ENCODE results near the gene OARD1. TPM values are rescaled to one million over a fixed set of nuclear protein-coding genes. Genes with fewer than 3 reads are reported as not detected.

OARD1 gene
- total RNA-seq, 1 experiment from 2014 or later = 33.7 TPM

DNA sequence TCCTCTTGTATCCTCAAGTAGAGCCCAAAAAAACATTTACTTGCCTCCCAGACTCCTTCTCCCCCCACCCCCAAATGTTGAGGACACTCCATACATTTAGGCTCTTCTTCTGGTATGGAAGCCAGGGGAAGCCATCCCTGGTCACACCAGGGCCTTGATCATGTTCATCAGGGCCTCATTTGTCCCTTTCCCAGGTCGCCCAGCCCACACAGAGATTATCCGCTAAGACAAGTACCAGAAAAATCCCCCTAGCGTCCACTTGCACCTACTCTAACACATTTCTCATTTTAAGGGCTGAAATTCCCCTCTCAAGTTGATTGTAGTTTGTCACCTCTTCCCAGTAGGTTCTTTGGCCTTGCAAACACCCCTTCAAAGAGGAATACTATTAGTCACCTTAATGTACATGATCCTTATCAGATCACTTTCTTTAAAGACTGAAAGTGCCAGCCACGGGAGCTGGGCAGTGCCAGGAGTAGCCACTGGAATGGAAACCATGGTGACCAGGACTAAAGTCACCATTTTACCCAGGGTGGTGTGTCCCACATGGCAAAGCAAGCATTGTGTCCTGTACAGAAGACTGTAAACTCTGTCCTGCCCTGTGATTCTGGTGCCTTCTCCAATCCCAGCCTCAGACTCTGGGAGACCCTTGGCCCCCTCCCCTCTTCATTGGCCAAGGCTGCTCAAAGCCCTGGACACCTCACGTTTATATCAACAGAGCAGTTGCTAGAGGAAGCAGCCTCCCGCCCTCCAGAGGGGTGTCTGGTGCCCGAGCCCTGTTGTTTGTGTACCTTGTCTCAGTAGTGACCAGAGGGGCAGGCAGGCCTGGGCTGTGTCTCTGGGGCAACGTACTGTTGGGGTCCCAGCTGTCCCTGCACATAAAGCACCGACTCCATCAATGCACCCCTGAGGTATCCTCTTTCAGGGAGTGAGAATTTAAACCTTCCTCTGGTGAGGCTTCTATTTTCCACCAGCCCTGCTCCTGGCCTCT lies 24.1 kb downstream of the OARD1 start:
- H3K4me3 Mint-ChIP-seq = no peak overlapping the region
- no peaks in the 10 kb centered on the region for H3K9me3 Mint-ChIP-seq
- DNase-seq (ENCODE audit: low spot score) (no peak), ATAC-seq (no peak)
- no peaks in the 10 kb centered on the region for H3K36me3 Mint-ChIP-seq
- peaks cover 20% of the 10 kb centered on the region for H3K4me1 Mint-ChIP-seq
- no peaks in the 10 kb centered on the region for H3K27me3 Mint-ChIP-seq (ENCODE audit: low read depth)
- no peak overlapping the region for H3K27ac Mint-ChIP-seq
- ChIA-PET POLR2A (no interaction called here), CTCF (interaction anchor here (1.1 to 3.0 kb wide), 3 partner anchors 9 to 152 kb away, joined by 3 to 26 read pairs (median 8); partner anchors contain the start of gene UNC5CL)
- TF ChIP-seq, protein P1, sequence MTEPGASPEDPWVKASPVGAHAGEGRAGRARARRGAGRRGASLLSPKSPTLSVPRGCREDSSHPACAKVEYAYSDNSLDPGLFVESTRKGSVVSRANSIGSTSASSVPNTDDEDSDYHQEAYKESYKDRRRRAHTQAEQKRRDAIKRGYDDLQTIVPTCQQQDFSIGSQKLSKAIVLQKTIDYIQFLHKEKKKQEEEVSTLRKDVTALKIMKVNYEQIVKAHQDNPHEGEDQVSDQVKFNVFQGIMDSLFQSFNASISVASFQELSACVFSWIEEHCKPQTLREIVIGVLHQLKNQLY (CRISPR knock-in tag; IDR thresholded peaks at IDR 0.05) = no peak
- TF ChIP-seq E2F4 (CRISPR knock-in tag; IDR thresholded peaks at IDR 0.05; ENCODE audit: borderline replicate concordance, low read depth) (no peak), HMGA2 (CRISPR knock-in tag; IDR thresholded peaks at IDR 0.05) (no peak), GTF2I (CRISPR knock-in tag; conservative IDR thresholded peaks at IDR 0.05) (no peak), KAT7 (CRISPR knock-in tag; IDR thresholded peaks at IDR 0.05; ENCODE audit: borderline replicate concordance) (no peak), ZNF232 (CRISPR knock-in tag; IDR thresholded peaks at IDR 0.05) (no peak), FOXP4 (CRISPR knock-in tag; IDR thresholded peaks at IDR 0.05) (no peak), ZNF138 (CRISPR knock-in tag; conservative IDR thresholded peaks at IDR 0.05) (no peak), GRHL2 (CRISPR knock-in tag; IDR thresholded peaks at IDR 0.05; ENCODE audit: insufficient replicate concordance, severe bottlenecking) (no peak), IRF2 (CRISPR knock-in tag; IDR thresholded peaks at IDR 0.05; ENCODE audit: borderline replicate concordance, low read depth) (no peak), TP53 (CRISPR knock-in tag; IDR thresholded peaks at IDR 0.05) (no peak), ZNF281 (CRISPR knock-in tag; IDR thresholded peaks at IDR 0.05) (no peak), MAX (CRISPR knock-in tag; IDR thresholded peaks at IDR 0.05) (no peak), NR2C2 (CRISPR knock-in tag; IDR thresholded peaks at IDR 0.05) (no peak)
- TF ChIP-seq, protein P2, sequence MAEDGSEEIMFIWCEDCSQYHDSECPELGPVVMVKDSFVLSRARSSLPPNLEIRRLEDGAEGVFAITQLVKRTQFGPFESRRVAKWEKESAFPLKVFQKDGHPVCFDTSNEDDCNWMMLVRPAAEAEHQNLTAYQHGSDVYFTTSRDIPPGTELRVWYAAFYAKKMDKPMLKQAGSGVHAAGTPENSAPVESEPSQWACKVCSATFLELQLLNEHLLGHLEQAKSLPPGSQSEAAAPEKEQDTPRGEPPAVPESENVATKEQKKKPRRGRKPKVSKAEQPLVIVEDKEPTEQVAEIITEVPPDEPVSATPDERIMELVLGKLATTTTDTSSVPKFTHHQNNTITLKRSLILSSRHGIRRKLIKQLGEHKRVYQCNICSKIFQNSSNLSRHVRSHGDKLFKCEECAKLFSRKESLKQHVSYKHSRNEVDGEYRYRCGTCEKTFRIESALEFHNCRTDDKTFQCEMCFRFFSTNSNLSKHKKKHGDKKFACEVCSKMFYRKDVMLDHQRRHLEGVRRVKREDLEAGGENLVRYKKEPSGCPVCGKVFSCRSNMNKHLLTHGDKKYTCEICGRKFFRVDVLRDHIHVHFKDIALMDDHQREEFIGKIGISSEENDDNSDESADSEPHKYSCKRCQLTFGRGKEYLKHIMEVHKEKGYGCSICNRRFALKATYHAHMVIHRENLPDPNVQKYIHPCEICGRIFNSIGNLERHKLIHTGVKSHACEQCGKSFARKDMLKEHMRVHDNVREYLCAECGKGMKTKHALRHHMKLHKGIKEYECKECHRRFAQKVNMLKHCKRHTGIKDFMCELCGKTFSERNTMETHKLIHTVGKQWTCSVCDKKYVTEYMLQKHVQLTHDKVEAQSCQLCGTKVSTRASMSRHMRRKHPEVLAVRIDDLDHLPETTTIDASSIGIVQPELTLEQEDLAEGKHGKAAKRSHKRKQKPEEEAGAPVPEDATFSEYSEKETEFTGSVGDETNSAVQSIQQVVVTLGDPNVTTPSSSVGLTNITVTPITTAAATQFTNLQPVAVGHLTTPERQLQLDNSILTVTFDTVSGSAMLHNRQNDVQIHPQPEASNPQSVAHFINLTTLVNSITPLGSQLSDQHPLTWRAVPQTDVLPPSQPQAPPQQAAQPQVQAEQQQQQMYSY (CRISPR knock-in tag; IDR thresholded peaks at IDR 0.05) = no peak
- TF ChIP-seq, protein P3, sequence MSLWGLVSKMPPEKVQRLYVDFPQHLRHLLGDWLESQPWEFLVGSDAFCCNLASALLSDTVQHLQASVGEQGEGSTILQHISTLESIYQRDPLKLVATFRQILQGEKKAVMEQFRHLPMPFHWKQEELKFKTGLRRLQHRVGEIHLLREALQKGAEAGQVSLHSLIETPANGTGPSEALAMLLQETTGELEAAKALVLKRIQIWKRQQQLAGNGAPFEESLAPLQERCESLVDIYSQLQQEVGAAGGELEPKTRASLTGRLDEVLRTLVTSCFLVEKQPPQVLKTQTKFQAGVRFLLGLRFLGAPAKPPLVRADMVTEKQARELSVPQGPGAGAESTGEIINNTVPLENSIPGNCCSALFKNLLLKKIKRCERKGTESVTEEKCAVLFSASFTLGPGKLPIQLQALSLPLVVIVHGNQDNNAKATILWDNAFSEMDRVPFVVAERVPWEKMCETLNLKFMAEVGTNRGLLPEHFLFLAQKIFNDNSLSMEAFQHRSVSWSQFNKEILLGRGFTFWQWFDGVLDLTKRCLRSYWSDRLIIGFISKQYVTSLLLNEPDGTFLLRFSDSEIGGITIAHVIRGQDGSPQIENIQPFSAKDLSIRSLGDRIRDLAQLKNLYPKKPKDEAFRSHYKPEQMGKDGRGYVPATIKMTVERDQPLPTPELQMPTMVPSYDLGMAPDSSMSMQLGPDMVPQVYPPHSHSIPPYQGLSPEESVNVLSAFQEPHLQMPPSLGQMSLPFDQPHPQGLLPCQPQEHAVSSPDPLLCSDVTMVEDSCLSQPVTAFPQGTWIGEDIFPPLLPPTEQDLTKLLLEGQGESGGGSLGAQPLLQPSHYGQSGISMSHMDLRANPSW (CRISPR knock-in tag; conservative IDR thresholded peaks at IDR 0.05; ENCODE audit: low read depth) = no peak
- TF ChIP-seq, protein P4, sequence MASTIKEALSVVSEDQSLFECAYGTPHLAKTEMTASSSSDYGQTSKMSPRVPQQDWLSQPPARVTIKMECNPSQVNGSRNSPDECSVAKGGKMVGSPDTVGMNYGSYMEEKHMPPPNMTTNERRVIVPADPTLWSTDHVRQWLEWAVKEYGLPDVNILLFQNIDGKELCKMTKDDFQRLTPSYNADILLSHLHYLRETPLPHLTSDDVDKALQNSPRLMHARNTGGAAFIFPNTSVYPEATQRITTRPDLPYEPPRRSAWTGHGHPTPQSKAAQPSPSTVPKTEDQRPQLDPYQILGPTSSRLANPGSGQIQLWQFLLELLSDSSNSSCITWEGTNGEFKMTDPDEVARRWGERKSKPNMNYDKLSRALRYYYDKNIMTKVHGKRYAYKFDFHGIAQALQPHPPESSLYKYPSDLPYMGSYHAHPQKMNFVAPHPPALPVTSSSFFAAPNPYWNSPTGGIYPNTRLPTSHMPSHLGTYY (CRISPR knock-in tag; IDR thresholded peaks at IDR 0.05) = no peak
- TF ChIP-seq, protein P5, sequence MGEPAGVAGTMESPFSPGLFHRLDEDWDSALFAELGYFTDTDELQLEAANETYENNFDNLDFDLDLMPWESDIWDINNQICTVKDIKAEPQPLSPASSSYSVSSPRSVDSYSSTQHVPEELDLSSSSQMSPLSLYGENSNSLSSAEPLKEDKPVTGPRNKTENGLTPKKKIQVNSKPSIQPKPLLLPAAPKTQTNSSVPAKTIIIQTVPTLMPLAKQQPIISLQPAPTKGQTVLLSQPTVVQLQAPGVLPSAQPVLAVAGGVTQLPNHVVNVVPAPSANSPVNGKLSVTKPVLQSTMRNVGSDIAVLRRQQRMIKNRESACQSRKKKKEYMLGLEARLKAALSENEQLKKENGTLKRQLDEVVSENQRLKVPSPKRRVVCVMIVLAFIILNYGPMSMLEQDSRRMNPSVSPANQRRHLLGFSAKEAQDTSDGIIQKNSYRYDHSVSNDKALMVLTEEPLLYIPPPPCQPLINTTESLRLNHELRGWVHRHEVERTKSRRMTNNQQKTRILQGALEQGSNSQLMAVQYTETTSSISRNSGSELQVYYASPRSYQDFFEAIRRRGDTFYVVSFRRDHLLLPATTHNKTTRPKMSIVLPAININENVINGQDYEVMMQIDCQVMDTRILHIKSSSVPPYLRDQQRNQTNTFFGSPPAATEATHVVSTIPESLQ (CRISPR knock-in tag; IDR thresholded peaks at IDR 0.05) = no peak

Data from WTC11 (cell line).